ENCODE data around the gene ACTL10.
A peak's percentile ranks its signal among the peaks of the same experiment; 100 is the strongest.

ACTL10 gene

DNA sequence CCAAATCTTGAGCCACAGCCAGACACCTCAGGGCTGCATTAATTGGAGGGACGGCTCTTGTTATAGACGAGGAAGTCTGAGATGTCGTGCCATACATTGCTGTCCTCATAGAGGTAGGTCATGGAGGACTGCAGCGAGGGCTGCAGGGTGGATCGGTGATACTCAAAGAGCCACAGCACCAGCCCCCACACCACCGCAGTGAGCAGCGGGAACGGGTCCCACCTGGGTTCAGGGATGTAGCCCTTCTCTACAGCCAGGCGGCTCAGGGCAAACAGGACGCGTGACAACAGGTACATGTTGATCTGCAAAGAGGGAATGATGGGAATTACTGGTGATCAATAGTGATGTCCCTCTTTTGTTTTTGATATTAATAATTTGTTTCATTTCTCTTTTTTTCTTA lies 40.9 kb downstream of the ACTL10 start:
- no peaks in the 10 kb centered on the region for H3K9me3 ChIP-seq (ENCODE audit: control insufficient read depth in 5 of 5, low read length in 5 of 5)
- no peak overlapping the region for H3K4me3 ChIP-seq (ENCODE audit: low read depth in 1 of 5, low read length in 5 of 5)
- H3K36me3 ChIP-seq (ENCODE audit: control insufficient read depth in 5 of 5, insufficient read depth in 5 of 5, low read length in 5 of 5), result peaks cover 0 to 51% (median 30%) of the 10 kb centered on the region in 5 donors
- H3K27ac ChIP-seq (ENCODE audit: low read depth, low read length), result no peak overlapping the region
- H3K9ac ChIP-seq (ENCODE audit: low read length in 5 of 5), result no peak overlapping the region
- H3K27me3 ChIP-seq (ENCODE audit: control insufficient read depth in 5 of 5, insufficient read depth in 4 of 5, low read length in 5 of 5), result no peaks in the 10 kb centered on the region
- no peaks in the 10 kb centered on the region for H3K4me1 ChIP-seq (ENCODE audit: control insufficient read depth in 5 of 5, insufficient read depth in 5 of 5, low read length in 5 of 5)

DNA sequence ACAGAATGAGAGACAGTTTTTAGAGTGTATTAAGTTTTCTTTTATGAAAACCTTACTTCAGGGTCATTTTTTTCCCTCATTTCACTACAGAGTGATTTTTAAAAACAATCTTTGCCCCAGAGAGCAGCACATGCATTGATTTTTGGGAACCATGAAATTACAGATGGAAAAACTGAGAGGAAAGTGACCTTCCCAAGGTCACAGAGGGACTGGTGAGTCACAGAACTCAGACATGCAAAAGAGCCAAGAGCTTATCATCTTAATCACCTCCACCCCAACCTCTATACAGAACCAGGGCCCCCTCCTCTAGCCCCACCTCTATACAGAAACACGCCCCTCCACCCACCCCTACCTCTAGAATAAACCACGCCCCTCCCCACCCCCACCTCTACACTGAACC lies 42.7 kb downstream of the ACTL10 start:
- Histone ChIP-seq H3K36me3 (ENCODE audit: control insufficient read depth in 5 of 5, insufficient read depth in 5 of 5, low read length in 5 of 5) (peaks cover 0 to 58% (median 46%) of the 10 kb centered on the region in 5 donors), H3K4me3 (ENCODE audit: low read depth in 1 of 5, low read length in 5 of 5) (no peak overlapping the region), H3K27ac (ENCODE audit: low read depth, low read length) (no peak overlapping the region), H3K4me1 (ENCODE audit: control insufficient read depth in 5 of 5, insufficient read depth in 5 of 5, low read length in 5 of 5) (no peaks in the 10 kb centered on the region), H3K27me3 (ENCODE audit: control insufficient read depth in 5 of 5, insufficient read depth in 4 of 5, low read length in 5 of 5) (no peaks in the 10 kb centered on the region), H3K9ac (ENCODE audit: low read length in 5 of 5) (no peak overlapping the region), H3K9me3 (ENCODE audit: control insufficient read depth in 5 of 5, low read length in 5 of 5) (no peaks in the 10 kb centered on the region)

DNA sequence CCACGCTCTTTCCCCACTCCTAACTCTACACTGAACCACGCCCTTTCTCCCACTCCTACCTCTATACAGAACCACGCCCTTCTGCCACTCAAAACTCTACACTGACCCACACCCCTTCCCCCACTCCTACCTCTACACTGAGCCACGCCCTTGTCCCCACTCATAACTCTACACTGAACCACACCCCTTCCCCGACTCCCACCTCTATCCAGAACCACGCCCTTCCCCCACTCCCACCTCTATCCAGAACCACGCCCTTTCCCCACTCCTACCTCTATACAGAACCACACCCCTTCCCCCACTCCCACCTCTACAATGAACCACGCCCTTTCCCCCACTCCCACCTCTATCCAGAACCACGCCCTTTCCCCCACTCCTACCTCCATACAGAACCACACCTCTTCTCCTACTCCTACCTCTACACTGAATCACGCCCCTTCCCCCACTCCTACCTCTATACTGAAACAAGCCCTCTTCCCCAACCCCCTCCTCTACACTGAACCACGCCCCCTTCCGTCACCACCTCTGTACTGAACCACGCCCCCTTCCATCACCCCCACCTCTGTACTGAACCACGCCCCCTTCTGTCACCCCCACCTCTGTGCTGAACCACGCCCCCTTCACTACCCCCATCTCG lies 43.3 kb downstream of the ACTL10 start:
- no peaks in the 10 kb centered on the region for H3K9me3 ChIP-seq (ENCODE audit: control insufficient read depth in 5 of 5, low read length in 5 of 5)
- peaks cover 0 to 61% (median 51%) of the 10 kb centered on the region in 5 donors for H3K36me3 ChIP-seq (ENCODE audit: control insufficient read depth in 5 of 5, insufficient read depth in 5 of 5, low read length in 5 of 5)
- no peak overlapping the region for H3K27ac ChIP-seq (ENCODE audit: low read depth, low read length)
- no peaks in the 10 kb centered on the region for H3K27me3 ChIP-seq (ENCODE audit: control insufficient read depth in 5 of 5, insufficient read depth in 4 of 5, low read length in 5 of 5)
- H3K4me1 ChIP-seq (ENCODE audit: control insufficient read depth in 5 of 5, insufficient read depth in 5 of 5, low read length in 5 of 5), result no peaks in the 10 kb centered on the region
- H3K4me3 ChIP-seq (ENCODE audit: low read depth in 1 of 5, low read length in 5 of 5), result no peak overlapping the region
- peak overlapping the region in 1 of 5 donors; percentile 20 for H3K9ac ChIP-seq (ENCODE audit: low read length in 5 of 5)

DNA sequence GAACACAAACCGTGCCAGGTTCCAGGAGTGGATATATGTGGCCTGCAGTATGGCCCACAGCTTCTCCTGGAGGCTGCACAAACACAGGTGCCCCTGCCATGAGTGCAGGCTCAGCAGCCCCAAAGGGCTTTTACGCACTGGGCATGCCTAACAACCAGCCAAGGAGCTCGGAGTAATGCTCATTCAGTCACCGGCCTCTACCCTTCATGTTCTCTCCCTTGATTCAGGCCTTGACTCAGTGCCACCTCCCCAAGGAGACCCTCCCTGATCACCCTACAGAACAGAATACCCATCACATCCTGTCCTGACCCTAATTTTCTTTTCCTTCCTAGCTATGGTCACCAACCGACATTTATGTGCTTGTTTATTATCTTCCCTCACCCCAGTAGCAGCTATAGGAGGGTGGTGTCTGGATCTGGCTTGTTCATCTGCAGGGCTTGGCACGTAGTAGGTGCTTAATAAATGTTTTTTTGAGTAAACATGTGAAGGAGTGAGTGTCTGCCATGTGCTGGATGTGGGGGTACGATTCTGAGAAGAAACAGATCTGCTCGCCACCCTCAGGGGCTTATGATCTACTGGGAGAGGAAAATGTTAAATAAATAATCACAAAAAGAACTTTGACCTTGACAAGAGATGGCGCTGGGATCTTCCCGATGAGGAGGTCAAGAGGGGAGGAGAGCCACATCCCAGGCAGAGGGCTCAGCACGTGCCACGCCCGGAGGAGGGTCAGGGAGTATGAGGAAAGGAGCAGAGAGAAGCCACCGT lies 44.1 kb downstream of the ACTL10 start:
- H3K4me1 ChIP-seq (ENCODE audit: control insufficient read depth in 5 of 5, insufficient read depth in 5 of 5, low read length in 5 of 5), result no peaks in the 10 kb centered on the region
- no peak overlapping the region for H3K4me3 ChIP-seq (ENCODE audit: low read depth in 1 of 5, low read length in 5 of 5)
- no peak overlapping the region for H3K9ac ChIP-seq (ENCODE audit: low read length in 5 of 5)
- H3K9me3 ChIP-seq (ENCODE audit: control insufficient read depth in 5 of 5, low read length in 5 of 5), result no peaks in the 10 kb centered on the region
- H3K36me3 ChIP-seq (ENCODE audit: control insufficient read depth in 5 of 5, insufficient read depth in 5 of 5, low read length in 5 of 5), result peaks cover 0 to 62% (median 51%) of the 10 kb centered on the region in 5 donors
- no peaks in the 10 kb centered on the region for H3K27me3 ChIP-seq (ENCODE audit: control insufficient read depth in 5 of 5, insufficient read depth in 4 of 5, low read length in 5 of 5)
- no peak overlapping the region for H3K27ac ChIP-seq (ENCODE audit: low read depth, low read length)

DNA sequence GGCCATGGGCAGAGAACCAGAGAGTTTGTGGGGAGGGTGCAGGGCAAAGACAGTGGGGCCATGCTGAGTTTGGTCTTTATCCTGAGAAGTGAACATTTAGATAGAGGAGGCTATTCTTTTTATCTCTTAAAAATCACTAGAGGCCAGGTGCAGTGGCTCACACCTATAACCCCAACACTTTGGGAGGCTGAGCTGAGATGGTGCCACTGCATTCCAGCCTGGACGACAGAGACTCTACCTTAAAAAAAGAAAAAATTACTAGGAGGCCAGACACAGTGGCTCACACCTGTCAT lies 44.6 kb downstream of the ACTL10 start:
- Histone ChIP-seq H3K27ac (ENCODE audit: low read depth, low read length) (no peak overlapping the region), H3K4me3 (ENCODE audit: low read depth in 1 of 5, low read length in 5 of 5) (no peak overlapping the region), H3K9me3 (ENCODE audit: control insufficient read depth in 5 of 5, low read length in 5 of 5) (no peaks in the 10 kb centered on the region), H3K27me3 (ENCODE audit: control insufficient read depth in 5 of 5, insufficient read depth in 4 of 5, low read length in 5 of 5) (no peaks in the 10 kb centered on the region), H3K4me1 (ENCODE audit: control insufficient read depth in 5 of 5, insufficient read depth in 5 of 5, low read length in 5 of 5) (no peaks in the 10 kb centered on the region), H3K36me3 (ENCODE audit: control insufficient read depth in 5 of 5, insufficient read depth in 5 of 5, low read length in 5 of 5) (peaks cover 0 to 57% (median 51%) of the 10 kb centered on the region in 5 donors), H3K9ac (ENCODE audit: low read length in 5 of 5) (no peak overlapping the region)

DNA sequence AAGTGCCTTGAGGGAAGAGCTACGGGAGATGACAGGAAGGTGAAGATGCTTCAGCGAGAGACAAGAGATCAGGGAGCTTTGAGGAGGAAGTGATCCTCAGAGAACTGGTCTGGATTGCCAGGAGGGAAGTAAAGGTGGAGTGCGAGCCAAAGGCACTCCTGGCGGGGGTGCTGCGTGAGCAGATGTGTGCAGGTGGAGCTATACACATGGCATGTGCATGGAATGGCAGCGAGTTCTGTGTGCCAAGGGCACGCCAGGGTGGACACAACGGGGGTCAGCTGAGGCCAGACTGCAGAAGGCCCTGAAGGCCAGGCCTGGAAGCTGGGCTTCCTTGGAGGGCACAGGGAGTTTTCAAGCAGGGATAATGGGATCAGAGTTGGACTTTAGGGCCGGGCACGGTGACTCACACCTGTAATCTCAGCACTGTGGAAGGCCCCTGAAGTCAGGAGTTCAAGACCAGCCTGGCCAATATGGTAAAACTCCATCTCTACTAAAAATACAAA lies 47.2 kb downstream of the ACTL10 start:
- no peaks in the 10 kb centered on the region for H3K27me3 ChIP-seq (ENCODE audit: control insufficient read depth in 5 of 5, insufficient read depth in 4 of 5, low read length in 5 of 5)
- no peak overlapping the region for H3K27ac ChIP-seq (ENCODE audit: low read depth, low read length)
- no peak overlapping the region for H3K4me3 ChIP-seq (ENCODE audit: low read depth in 1 of 5, low read length in 5 of 5)
- H3K36me3 ChIP-seq (ENCODE audit: control insufficient read depth in 5 of 5, insufficient read depth in 5 of 5, low read length in 5 of 5), result peaks cover 0 to 44% (median 39%) of the 10 kb centered on the region in 5 donors
- no peaks in the 10 kb centered on the region for H3K9me3 ChIP-seq (ENCODE audit: control insufficient read depth in 5 of 5, low read length in 5 of 5)
- peaks cover 0 to 3% (median under 1%) of the 10 kb centered on the region in 5 donors for H3K4me1 ChIP-seq (ENCODE audit: control insufficient read depth in 5 of 5, insufficient read depth in 5 of 5, low read length in 5 of 5)
- H3K9ac ChIP-seq (ENCODE audit: low read length in 5 of 5), result no peak overlapping the region

DNA sequence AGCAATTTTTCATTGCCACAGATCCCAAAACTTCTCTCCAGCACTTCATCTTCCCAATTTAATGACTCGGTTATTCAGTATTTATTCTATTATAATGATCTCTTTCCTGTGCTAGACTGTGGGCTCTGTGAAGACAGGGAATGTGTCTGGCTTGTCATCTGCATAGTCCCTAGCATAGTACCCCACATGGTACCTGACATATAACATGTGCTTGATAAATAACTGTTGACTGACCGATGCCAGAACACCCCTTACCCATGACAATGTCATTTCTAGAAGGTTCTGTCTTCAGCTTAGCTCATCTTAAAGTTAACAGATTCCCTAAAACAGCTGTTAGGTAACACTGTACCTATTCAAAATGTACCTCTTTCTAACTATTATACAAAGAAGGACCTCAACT lies 49.8 kb downstream of the ACTL10 start:
- Histone ChIP-seq H3K4me1 (ENCODE audit: control insufficient read depth in 5 of 5, insufficient read depth in 5 of 5, low read length in 5 of 5) (peaks cover 6 to 17% (median 13%) of the 10 kb centered on the region in 5 donors), H3K4me3 (ENCODE audit: low read depth in 1 of 5, low read length in 5 of 5) (no peak overlapping the region), H3K9ac (ENCODE audit: low read length in 5 of 5) (no peak overlapping the region), H3K27me3 (ENCODE audit: control insufficient read depth in 5 of 5, insufficient read depth in 4 of 5, low read length in 5 of 5) (no peaks in the 10 kb centered on the region), H3K27ac (ENCODE audit: low read depth, low read length) (no peak overlapping the region), H3K9me3 (ENCODE audit: control insufficient read depth in 5 of 5, low read length in 5 of 5) (no peaks in the 10 kb centered on the region), H3K36me3 (ENCODE audit: control insufficient read depth in 5 of 5, insufficient read depth in 5 of 5, low read length in 5 of 5) (peaks cover 0 to 33% (median 27%) of the 10 kb centered on the region in 5 donors)
